Cortex of kidney (tissue), 1 donor: ENCODE data around the gene GNLY.
"Not testable (repeated sequence)": the region's sequence is repeated elsewhere in the genome, so short reads cannot be mapped to it uniquely, and the experiment has no call there.

Experiments used
- DNase-seq: peaks from one replicate; lab custom pipeline; 2025; lab: John Stamatoyannopoulos, UW

GNLY gene

DNA sequence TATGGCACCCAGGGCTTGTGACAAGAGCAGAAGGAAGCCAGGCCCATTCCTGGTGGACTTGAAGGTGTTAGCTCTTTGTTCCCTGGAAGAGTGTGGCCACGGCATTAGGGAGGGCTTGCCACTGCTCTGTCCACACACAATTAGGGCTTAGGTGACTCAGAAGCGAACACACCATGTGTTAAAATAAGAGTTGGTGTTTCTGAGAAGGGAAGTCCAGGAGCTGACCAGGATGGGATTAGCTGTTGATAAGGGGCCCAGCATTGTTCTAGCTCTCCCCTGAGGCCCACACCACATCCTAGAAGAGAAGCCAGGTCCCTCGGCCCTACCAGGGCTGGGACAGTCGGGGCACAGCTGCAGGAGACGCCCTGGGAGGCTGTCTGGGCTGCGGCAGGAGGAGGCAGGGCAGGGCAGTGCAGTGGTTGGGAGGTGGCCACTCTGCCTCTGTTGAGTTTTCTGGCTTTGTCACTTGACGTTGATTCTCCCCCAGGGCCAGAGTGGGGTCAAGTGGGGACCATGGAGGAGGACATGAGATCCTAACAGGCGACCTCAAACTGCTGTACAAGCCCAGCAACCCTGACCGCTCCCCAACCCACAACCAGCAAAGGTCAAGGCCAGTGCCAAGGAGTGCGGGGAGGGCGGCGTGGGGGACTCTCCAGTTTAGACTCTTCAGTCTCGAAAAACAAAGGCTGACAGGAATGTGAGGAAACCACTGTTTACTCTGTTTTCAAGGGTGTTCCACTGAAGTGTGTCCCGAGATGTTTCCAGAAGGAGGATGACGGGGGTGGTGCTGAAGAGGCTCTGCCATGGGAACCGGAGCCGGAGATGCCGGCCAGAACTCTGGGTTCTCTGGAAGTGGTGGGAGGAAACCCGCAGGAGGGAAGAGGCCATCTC is 16.8 kb downstream of the GNLY start:
- DNase-seq: no peak

DNA sequence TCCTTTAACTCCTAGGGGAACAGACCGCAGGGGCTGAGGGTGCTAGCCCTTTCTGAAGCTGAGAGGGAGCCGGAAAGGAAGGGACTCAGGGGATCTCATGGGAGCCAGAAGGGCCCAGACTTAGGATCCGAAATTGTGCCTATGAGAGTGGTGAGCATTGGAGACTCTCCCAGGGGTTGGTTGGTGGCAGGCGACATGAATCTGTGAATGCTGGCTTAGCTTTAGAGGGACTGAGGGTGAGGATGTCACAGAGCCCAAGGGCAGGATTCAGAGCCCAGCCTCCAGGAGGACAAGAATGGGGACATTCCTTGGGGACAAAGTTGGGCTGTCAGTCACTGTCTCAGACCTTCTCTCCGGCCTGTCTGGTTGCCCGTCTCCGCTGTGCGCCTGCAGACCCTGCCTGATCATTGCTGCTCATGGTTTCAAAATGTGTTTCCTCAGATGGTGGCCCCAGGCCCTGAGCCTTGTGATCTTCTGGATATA is 17.5 kb downstream of the GNLY start:
- DNase-seq: no peak

DNA sequence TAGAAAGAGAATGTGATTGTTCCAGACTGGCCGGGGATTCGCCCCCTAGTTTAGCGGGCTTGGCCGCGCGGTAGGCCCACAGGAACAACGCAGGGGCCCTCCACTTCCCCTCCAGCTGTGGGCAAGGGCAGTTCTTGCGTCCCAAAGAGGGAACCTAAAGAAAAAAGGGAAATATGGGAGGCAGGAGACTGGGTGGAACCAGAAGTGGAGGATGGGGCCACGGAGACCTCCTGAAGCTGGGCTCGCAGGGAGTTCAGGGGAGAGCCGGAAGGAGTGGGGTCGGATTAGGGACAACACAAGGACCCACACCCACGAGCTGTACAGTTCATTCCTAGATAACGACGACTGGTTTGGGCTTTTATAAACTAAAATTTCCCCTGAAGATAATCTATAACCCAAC is 18.2 kb downstream of the GNLY start:
- no peak for DNase-seq

DNA sequence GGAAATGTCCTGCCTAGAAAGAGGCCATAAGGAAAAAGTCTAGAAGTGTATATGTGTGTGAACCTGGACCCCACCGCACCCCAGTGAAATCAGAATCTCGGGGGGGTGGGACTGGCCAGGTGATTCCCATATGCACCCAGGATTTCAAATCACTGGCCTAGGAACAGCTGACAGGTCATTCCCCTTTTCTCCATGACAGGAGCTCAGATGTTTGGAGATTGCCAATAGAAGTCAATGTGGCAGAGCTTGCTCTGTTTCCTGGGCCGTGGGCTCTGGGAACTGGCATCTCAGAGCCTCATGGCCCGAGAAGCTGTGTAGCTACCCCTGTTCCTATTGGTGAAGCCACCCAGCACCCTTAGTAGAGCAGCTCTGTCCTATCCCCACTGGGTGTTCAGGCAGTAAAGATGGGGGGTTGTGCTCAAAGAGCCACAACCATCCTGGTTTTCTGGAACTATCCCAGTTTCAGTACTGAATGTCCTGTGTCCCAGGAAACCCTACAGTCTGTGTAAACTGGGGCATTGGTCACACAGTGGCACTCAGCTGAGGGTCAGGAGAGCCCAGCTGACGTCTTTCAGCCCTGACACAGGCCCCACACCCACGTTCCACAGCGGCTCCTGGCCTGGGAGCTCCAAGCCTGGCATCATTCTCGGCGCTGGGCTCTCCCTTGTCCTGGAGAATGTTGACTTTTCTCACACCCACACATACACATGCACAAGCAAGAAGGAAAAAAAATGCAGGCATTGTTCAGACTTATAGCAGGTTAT is 18.9 kb downstream of the GNLY start:
- DNase-seq: no peak

DNA sequence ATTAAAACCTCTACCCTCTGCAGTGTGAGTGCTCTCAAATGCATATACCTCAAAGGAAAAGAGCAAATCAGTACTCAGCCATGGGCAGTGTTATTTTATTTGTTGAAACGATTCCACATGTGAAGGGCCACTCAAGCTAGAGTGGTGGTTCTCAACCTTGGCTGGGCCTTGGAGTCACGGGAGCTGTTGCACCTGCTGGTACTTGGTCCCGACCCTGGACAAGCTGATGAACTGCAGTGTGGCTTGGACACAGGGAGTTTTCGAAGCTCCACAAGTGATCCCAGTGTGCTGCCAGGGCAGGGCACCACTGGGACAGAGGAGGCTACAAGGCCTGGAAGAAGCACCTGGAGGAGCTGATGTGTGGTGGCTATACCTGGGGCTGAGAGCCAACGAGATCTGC is 19.7 kb downstream of the GNLY start:
- DNase-seq: no peak

DNA sequence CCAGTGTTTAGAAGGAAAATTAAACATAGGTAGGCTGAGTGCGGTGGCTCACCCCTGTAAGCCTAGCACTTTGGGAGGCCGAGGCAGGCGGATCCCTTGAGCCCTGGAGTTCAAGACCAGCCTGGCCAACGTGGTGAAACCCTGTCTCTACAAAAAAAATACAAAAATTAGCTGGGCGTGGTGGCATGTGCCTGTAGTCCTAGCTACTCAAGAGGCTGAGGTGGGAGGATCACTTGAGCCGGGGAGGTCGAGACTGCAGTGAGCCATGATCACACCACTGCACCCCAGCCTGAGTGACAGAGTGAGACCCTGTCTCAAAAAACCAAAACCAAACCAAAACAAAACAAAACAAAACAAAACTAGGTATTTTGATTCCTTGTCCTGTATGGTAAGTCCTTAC is 20.3 kb downstream of the GNLY start:
- DNase-seq: not testable (repeated sequence)

DNA sequence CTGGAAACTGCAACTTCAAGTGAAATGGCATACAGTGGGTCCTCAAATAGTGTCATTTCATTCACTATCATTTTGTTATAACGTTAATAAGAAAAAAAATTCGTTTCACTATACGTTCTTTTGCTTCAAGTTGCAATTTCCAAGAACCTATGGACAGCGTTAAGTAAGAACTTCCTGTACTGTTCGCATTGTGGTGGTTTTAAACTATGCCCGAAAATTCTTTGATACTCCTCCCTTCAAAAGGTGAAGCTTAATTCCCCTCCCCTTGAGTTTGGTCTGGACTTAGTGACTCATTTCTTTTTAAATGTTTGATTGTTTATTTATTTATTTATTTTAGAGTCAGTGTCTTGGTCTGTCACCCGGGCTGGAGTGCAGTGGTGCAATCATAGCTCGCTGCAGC is 20.7 kb downstream of the GNLY start:
- no peak for DNase-seq

DNA sequence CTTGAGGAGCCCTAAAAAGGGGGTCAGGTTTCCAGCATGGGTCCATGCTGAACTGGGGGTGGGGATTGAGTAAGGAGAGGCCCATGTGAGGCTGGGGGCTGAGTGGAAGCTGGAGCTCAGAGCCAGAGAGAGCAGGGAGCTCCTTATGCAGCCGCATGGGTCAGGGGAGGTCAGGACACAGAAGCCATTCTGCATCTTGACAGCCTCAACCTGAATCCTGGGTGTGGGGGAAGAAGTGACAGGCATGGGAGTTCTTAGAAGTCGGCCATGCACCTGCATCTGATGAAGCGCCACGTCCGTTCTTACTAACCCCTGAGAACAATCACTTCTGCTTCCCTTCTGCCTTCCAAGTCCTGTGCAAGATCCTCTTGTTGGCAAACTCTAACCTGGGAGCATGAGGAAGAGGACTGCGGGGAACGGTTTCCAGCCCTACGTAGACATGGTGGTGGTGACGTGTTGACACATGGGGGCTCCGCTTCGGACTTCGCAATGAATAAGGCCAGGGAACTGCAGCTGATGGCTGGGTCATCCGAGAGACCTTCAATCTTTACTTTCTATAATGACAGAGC is 22.3 kb downstream of the GNLY start:
- no peak for DNase-seq

DNA sequence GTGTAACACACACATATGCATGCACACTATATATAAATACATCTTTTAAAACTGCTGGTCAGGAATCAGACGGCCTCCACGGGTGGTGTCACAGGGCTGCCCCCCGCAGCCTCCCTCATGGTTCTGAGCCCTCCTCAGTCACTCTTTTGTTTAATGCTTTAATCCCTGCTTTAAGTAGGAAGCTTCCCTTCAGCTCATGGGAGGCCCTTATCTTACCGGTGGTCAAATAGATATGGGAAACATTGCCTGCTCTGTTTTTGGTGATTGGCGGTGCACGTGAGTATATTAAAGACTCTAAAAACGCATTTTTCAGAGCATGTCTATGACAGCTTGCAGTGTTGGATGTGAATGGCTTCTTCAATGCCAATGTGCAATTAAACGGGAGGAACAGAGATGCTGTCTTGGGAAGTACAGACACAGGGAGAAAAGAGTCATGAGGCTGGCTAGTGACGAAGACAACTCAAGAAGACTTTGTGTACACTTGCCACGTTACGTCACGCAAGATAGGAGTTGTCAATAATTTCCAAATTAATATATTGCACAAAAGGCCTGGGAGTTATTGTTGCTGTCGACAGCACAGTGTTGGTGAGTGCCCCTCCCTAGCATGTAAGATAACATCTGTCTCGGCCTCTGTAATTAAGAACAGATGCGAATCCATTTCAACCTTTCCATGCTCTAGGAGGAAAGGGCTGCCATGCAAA is 23.3 kb downstream of the GNLY start:
- DNase-seq: no peak

DNA sequence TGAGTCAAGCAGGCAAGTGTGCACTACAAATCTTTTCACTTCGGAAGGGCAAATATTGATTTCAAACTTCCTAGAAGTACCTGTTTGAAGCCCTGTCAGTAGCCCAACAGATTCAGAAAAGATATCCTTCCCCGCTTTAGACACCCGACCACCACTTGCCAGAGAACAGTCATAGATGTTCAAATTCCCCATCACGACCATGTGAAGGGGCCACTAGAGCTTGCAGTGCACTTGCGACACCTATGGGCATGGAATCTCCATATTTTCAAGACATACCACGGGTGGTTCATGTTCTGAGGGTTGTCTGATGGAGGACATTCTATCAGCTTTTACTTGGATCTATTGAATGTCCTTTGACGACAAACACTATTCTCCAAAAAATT is 23.8 kb downstream of the GNLY start:
- no peak for DNase-seq

DNA sequence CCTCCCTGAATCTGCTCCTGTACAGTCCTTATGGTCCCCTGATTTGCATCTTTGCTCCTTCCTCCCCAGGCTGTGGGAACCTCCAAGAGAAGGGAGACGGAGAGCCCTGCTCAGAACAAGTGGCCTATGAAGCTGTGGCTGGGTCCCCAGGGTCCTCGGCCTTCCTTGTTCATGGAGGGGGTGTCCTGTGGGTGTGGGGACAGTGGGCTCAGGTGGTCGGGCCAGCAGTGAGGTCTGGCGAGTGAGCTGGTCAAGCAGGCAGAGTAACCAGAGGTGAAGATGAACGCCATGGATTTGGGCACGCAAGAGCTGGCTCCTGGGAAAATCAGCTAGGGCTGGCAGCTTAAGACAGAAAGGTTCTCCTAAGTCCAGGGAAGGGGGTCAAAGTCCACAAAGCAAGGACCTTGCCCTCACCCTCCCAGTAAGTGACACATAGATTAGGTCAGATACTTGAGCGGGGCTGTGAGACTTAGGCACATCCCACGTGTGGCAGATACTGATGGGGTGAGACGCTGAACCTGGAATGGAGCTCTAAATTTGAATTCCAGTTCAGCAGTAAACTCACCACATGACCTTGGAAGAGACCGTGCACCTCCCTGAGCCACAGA is 24.8 kb downstream of the GNLY start:
- DNase-seq: no peak

DNA sequence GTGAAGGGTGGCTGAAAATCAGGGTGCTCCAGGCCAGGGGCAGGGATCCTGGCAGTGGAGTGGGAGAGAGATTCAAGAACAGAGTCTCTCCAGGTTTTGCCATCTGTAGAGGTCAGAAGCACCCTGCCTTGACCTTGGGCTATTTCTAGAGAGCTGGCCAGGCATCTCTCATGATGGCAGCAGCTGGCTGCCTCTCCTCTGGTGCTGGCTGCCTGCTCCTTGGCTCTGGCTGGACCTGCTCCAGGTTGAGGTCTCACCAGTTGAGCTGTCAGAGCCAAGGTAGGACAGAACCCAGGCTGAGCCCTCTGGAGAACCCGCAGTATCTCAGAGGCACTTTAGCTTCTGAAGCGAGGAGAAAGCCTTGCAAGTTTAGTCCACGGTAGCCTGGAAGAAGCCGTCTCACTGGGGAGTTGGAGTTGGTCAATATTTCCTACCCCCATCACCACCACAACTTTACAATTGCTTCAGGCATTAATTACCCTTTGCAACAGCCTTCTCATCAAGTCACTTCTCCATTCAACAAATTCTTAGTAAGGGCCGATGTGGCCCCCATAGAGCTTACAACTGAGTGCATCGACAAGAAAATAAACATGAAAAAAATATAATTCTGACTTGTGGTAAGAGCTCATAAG is 25.6 kb downstream of the GNLY start:
- no peak for DNase-seq

DNA sequence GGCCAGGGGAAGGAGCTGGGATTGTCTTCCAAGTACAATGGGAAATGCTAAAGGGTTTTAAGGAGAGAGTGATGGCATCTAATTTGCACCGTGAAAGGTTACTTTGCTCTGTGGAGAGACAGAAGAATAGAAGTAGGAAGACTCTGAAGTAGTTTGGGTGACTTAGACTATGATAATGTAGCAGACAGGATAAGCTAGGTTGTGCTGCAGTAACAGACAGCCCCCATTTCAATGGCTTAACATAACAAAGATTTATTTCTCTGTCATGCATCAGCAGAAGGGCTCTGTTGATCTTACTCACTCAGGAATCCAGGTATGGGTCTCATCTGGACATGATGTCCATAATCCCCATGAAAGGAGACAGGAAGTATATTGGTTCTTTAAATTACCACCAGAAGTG is 26.4 kb downstream of the GNLY start:
- DNase-seq: no peak

DNA sequence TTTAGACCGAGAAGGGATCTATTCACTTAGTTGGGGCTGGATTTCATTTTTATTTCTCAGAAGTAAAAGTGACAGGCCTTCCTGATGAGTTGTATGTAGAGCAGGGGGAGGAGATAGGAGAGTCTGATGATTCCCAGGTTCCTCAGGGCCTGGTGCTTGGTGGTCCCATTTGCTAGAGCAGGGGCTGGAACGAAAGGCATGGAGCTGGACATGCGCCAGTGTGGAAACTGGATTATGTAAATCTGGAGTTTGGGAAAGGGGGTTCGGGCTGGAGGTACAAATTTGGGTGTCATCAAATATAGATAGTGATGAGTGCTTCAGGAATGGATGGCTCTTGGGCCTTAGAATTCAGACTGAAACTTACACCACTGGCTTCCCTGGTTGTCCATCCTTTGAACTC is 27.5 kb downstream of the GNLY start:
- DNase-seq: no peak

DNA sequence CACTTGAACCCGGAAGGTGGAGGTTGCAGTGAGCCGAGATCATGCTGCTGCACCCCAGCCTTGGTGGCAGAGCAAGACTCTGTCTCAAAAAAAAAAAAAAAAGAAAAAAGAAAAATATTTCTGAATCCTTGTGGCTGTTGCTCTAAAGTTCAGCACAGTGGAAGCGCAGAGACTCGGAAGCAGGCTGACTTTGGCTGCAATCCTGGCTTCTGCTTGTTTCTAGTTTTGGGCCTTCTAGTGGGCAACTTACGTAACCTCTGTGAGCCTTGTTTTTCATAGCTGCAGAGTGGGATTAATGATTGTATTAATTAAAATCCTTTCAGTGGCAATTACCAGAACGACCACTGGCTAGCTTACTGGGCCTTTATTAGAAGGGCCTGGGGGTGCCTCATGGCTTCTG is 28.4 kb downstream of the GNLY start:
- DNase-seq: no peak

DNA sequence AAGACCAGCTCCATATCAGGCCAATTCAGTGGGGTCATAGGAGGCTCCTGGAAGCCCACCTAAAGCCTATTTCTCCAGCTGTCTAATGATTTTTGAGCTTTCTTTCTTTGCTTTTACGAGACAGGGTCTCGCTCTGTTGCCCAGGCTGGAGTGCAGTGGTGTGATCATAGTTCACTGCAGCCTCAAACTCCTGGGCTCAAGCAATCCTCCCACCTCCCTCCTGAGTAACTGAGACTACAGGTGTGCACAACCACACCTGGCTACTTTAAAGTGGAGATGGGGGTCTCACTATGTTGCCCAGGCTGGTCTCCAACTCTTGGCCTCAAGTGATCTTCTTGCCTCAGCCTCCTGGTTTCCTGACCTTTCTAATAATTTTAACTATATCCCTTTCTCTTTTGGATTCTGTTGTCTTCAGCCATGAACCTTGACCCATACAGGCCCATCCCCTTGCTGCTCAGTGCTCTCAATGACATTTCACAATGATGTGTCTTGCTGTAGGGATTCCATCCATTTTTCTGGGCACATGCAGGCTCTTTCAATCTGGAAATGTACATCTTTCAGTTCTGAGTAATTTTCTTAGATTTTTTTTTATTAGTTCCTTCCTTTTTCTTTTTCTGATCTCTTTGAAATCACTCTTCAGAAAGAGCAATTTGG is 29.7 kb downstream of the GNLY start:
- no peak for DNase-seq

DNA sequence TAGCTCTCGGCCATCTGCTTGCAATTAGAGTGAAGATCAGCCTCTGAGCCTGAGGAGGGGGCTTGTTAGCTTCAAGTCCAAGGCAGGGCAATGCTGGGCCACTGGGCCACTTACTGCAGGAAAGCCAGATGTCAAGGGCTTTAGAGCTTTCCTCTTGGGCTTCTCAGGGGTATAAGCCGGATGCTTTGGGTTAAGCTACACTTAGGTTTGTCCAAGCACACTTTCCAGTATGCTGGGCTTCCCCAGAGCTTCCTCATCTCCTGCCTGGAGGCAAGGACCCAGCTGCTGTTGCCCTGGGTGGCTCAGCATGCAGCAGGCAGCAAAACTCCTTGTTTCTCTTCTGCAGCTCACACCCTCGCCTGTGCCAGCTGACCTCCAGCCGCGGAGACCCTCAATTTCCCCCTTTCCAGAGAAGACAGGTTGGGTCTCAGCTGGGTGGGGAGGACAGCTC is 30.6 kb downstream of the GNLY start:
- no peak for DNase-seq

DNA sequence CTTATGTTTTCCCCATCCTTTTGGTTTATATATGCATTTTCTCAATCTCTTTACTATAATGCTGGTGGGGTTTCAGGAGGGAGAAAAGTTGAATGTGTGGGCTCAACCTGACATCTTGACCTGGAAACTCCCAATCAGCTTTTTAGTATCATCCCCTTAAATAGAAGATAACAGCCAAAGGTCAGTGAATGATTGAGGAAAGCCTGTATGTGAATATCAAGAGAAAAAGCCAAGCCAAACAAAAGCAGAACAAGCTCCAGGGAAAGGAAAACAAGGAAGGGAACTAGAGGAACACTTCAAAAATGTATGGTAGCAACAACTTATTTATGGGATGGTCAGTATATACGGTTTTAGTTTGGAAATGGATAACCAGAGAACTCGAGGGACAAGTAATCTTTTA is 31.3 kb downstream of the GNLY start:
- no peak for DNase-seq

DNA sequence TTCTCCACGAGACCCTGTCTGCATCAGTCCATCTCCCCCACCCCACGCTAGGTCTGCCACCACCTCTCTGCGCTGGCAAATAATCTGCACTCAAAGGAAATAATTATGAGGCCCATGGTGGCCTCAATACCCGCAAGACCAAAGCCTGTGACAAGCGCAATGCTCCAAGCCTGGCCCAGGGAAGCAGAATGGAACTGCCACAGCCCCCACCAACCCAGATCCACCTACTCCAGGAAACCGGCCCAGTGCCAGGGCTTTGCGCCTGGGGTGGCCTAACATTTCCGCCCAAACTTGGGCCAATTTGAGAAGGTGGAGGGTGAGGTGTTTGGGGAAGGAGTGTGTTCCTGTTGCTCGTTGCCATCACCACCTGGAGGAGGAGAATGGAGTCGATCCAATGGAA is 33.6 kb downstream of the GNLY start:
- DNase-seq: no peak

DNA sequence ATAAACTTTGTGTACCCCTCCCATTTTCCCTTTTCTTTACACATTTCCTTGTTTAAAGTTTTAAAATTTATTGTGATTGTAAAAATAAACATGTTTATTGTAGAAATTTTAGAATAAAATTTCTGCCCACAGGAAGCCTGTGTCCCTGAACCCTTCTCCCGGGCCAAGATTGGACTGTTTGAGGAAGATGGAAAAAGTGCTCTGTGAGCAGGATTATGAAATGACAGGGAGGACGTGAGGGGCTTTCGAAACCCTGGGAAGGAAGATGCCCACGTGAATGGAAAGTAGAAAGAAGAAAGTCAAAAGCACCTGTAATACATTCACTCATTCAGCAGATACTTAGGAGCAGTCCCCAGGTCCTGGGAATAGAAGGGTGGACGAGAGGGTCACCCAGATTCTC is 34.2 kb downstream of the GNLY start:
- no peak for DNase-seq
